Testis (tissue), 3 donors: ENCODE results near the gene AP2A2. TPM values are rescaled to one million over a fixed set of nuclear protein-coding genes. Genes with fewer than 3 reads are reported as not detected.

Experiments
- DNase-seq: peaks from one replicate; pipeline ENCODE4 v3.0.0-alpha.2; 2019
- H3K27ac ChIP-seq, 2 donors: fragments of 200-600 bp; sonication (generic); one replicate each; pipeline ENCODE4 v1.5.1; 2019
- H3K27me3 ChIP-seq: fragments of 200-600 bp; sonication (generic); one replicate; pipeline ENCODE4 v1.5.1; 2019
- H3K36me3 ChIP-seq: fragments of 200-600 bp; sonication (generic); one replicate; pipeline ENCODE4 v1.5.1; 2017; ENCODE audit warnings: low read depth; ENCODE audit errors: missing control alignments
- H3K4me1 ChIP-seq: fragments of 200-600 bp; sonication (generic); one replicate; pipeline ENCODE4 v1.5.1; 2019
- H3K4me3 ChIP-seq, 2 donors: fragments of 200-600 bp; sonication (generic); one replicate each; pipeline ENCODE4 v1.5.1; 2017 to 2019
- H3K9me3 ChIP-seq: fragments of 200-600 bp; sonication (generic); one replicate; pipeline ENCODE4 v1.5.1; 2017
- POLR2A ChIP-seq: fragments of 450-650 bp; IDR thresholded peaks from one replicate; pipeline ENCODE4 v1.6.1; 2017; ENCODE audit warnings: antibody characterized with exemption, mild to moderate bottlenecking, moderate library complexity
- WGBS, 2 donors: methylation state at CpG; one replicate each; pipeline ENCODE4 v1.1.5; 2018; 5-methylcytosine and 5-hydroxymethylcytosine counted together
- intact Hi-C: fragments of 100-400 bp; cut with DNase I; formaldehyde crosslinking; loops from one replicate; pipeline ENCODE4 v1.15.1; 2023; ENCODE audit warnings: low total_unique reads
- polyA plus RNA-seq: library from polyadenylated mRNA; stranded (reverse); fragments of 350-450 nt; fragmentation: Illumina TruSeq; extraction: RNeasy Lipid Tissue Mini Kit (QIAGEN cat#74804); gene quantifications from one replicate; pipeline ENCODE4 v1.2.3, GENCODE V29; 2014; ENCODE audit warnings: low read depth, low replicate concordance; ENCODE audit not compliant: insufficient read depth
- total RNA-seq, 2 donors: library from RNA; depleted of rRNA; stranded (reverse); fragments of >200 nt; gene quantifications; one replicate each; pipeline ENCODE4 v1.2.3, GENCODE V29; 2016
- TF ChIP-seq, protein P1 (sequence below), 3 experiments: fragments of 450-650 bp in 2 of 3; fragments of 200-600 bp in 1 of 3; sonication (generic) in 1 of 3; IDR thresholded peaks; one replicate each; pipeline ENCODE4 v1.5.1; 2016 to 2019; ENCODE audit warnings: antibody characterized with exemption in 3 of 3, mild to moderate bottlenecking in 2 of 3, moderate library complexity in 1 of 3

The AP2A2 gene
- total and polyA plus RNA-seq, 3 donors from 2014 or later, result 82.0 to 106 (median 95.0) TPM

DNA sequence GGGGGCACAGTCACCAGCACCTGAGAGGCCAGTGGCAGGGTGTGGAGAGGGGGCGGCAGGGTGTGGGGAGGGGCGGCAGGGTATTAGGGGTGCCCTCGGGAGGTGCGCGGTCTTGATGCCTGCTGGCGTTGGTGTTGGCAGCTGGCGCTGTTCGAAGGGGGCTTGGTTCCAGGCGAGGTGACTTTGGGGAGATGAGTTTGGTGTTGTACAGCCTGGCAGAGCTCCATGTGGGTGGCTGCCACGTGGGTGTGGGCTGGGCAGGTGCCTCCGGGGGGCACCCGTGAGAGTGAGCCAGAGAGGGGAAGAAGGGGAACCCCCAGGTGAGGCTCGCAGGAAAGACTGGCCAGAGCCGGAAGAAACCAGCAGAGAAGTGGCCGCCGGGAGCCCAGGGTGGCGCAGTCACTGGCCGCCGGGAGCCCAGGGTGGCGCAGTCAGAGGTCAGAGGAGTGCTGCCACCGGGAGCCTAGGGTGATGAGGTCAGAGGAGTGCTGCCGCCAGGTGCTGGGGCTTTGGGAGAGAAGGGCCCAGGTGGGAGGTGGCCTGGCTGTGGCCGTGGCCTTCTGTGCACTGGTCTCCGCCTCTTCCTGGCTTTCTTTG is 66.1 kb downstream of the AP2A2 start:
- Histone ChIP-seq H3K27ac (no peak overlapping the region), H3K4me3 (no peak overlapping the region), H3K4me1 (peaks cover 6% of the 10 kb centered on the region), H3K9me3 (no peaks in the 10 kb centered on the region), H3K36me3 (no peaks in the 10 kb centered on the region), H3K27me3 (no peaks in the 10 kb centered on the region)
- TF ChIP-seq, protein P1, sequence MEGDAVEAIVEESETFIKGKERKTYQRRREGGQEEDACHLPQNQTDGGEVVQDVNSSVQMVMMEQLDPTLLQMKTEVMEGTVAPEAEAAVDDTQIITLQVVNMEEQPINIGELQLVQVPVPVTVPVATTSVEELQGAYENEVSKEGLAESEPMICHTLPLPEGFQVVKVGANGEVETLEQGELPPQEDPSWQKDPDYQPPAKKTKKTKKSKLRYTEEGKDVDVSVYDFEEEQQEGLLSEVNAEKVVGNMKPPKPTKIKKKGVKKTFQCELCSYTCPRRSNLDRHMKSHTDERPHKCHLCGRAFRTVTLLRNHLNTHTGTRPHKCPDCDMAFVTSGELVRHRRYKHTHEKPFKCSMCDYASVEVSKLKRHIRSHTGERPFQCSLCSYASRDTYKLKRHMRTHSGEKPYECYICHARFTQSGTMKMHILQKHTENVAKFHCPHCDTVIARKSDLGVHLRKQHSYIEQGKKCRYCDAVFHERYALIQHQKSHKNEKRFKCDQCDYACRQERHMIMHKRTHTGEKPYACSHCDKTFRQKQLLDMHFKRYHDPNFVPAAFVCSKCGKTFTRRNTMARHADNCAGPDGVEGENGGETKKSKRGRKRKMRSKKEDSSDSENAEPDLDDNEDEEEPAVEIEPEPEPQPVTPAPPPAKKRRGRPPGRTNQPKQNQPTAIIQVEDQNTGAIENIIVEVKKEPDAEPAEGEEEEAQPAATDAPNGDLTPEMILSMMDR (IDR thresholded peaks at IDR 0.05), result no peak
- no peak for TF ChIP-seq POLR2A
- intact Hi-C loops, result no loop called here
- 88 to 92% methylated on average over 15 to 24 of the region's 24 CpGs for WGBS, 2 donors
- DNase-seq, result no peak

DNA sequence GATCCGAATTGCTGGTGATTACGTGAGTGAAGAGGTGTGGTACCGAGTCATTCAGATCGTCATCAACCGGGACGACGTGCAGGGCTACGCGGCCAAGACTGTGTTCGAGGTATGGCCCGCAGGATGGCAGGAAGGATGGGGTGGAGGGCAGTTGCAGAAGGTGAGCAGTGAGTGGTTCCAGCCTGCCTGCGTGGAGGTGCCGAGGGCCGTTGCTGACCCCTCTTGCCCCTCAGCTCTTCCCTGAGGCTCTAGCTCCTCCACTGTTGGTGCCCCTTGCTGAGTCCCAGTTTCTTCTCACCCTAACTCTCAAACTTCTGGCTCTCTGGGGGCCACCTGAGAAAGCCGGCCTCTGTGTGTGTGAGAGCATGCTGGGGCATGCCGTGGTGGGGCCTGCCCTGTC is 66.9 kb downstream of the AP2A2 start:
- no peaks in the 10 kb centered on the region for H3K36me3 ChIP-seq

DNA sequence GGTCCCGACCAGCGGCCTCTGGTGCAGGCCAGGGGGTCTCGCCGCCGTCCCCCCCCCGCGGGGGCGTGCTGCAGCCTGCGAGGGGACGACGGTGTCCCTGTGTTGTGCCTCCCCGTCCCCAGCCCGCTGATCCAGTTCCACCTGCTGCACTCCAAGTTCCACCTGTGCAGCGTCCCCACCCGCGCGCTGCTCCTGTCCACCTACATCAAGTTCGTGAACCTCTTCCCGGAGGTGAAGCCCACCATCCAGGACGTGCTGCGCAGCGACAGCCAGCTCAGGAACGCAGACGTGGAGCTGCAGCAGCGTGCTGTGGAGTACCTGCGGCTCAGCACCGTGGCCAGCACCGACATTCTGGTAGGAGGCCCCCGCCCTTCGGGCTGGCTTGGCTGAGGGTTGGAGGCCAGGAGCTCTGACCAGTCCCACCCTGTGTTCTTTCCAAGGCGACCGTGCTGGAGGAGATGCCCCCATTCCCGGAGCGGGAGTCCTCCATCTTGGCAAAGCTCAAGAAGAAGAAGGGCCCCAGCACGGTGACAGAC is 68.0 kb downstream of the AP2A2 start:
- H3K36me3 ChIP-seq, result no peaks in the 10 kb centered on the region
- H3K27ac ChIP-seq, result no peak overlapping the region
- no peak for DNase-seq
- WGBS, 2 donors, result 88 to 93% methylated on average over 16 to 35 of the region's 35 CpGs
- H3K27me3 ChIP-seq, result no peaks in the 10 kb centered on the region
- H3K9me3 ChIP-seq, result no peaks in the 10 kb centered on the region
- peaks cover 6% of the 10 kb centered on the region for H3K4me1 ChIP-seq
- no peak overlapping the region for H3K4me3 ChIP-seq
- intact Hi-C loops, result no loop called here
- TF ChIP-seq POLR2A, result no peak
- TF ChIP-seq, protein P1 (IDR thresholded peaks at IDR 0.05), result no peak

More for the DNA sequence above, 66.9 kb downstream of the AP2A2 start:
- Histone ChIP-seq H3K4me1 (peaks cover 6% of the 10 kb centered on the region), H3K27ac (no peak overlapping the region), H3K4me3 (no peak overlapping the region), H3K27me3 (no peaks in the 10 kb centered on the region), H3K9me3 (no peaks in the 10 kb centered on the region)
- TF ChIP-seq POLR2A, result no peak
- TF ChIP-seq, protein P1 (IDR thresholded peaks at IDR 0.05), result no peak
- intact Hi-C loops, result no loop called here
- 92 to 94% methylated on average over 15 to 16 of the region's 16 CpGs for WGBS, 2 donors
- no peak for DNase-seq

DNA sequence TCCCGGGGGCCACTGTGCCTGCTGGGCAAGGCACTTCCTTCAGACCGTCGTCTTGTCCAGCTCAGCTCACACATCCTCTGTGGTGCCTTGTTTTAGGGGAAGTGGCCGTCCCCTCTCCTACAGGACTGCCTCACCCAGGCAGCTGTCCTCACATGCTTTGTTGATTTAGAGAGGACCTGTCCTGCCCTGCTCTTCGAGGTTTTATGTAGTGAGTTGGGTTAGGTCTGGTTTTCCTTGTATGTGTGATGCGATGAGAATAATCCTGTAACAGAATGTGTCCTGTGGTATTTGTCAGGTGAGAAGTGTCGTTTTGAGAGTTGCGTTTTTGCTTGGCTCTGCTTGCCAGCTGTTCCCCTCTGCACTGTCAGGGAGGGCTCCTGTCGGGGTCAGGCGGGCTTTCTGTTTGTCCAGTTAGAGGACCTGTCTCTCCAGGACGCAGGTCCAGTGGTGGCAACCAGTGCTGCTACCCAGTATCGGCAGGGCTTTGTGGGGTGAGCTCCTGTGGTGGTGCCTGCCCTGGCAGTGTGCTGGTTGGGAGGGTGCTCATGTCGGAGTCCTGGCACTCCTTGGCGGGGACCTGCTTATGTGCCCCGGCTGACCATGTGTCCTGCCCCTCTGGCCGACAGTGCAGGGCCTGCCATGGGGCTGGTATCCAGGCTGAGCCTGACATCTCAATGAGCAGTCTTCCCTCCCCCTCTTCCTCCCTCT is 69.5 kb downstream of the AP2A2 start:
- WGBS, 2 donors, result 86 to 87% methylated on average over 10 to 16 of the region's 16 CpGs
- DNase-seq, result no peak
- Histone ChIP-seq H3K27ac (no peak overlapping the region), H3K36me3 (no peaks in the 10 kb centered on the region), H3K9me3 (no peaks in the 10 kb centered on the region), H3K4me3 (no peak overlapping the region), H3K4me1 (peaks cover 6% of the 10 kb centered on the region), H3K27me3 (no peaks in the 10 kb centered on the region)
- TF ChIP-seq, protein P1 (IDR thresholded peaks at IDR 0.05), result no peak
- no peak for TF ChIP-seq POLR2A
- intact Hi-C loops, result no loop called here
